Suppressor macrophage treated with lipopolysaccharide for 4 hours (primary cell): ENCODE data around the gene MARCOL.

Experiments used
- DNase-seq: peaks from one replicate; pipeline ENCODE4 v3.0.0-alpha.2; 2020

Gene MARCOL

GRCh38 chr5:148238418-148238794 is at the start of gene MARCOL:
MARCOL (plus strand) TSS chr5:148238525; CDS start chr5:148238598, 73 bp downstream.
- DNase-seq: no peak

GRCh38 chr5:148191010-148191409 is 47.3 kb upstream of the MARCOL start:
- no peak for DNase-seq

- no peak for DNase-seq
Observed at GRCh38 chr5:148193202-148193601, 45.1 kb upstream of the MARCOL start.

GRCh38 chr5:148201151-148201550 is 37.2 kb upstream of the MARCOL start:
- DNase-seq: peak; percentile 23

GRCh38 chr5:148202531-148203203 is 35.7 kb upstream of the MARCOL start, which contains the start of gene SPINK6:
SPINK6 (plus strand) TSS chr5:148203042; CDS start chr5:148203097, 55 bp downstream.
- DNase-seq: no peak

- DNase-seq: peak; percentile 73
Observed at GRCh38 chr5:148205044-148205806, 33.1 kb upstream of the MARCOL start.

- DNase-seq: no peak
Observed at GRCh38 chr5:148205865-148206264, 32.5 kb upstream of the MARCOL start.

GRCh38 chr5:148206620-148207019 is 31.7 kb upstream of the MARCOL start:
- DNase-seq: no peak

GRCh38 chr5:148208226-148208625 is 30.1 kb upstream of the MARCOL start:
- DNase-seq: no peak

- DNase-seq: peak; percentile 19
Observed at GRCh38 chr5:148209151-148209770, 29.1 kb upstream of the MARCOL start.

GRCh38 chr5:148214665-148215185 is 23.6 kb upstream of the MARCOL start:
- DNase-seq: peak; percentile 44

GRCh38 chr5:148221508-148221907 is 16.8 kb upstream of the MARCOL start:
- DNase-seq: no peak

GRCh38 chr5:148224117-148224742 is 14.1 kb upstream of the MARCOL start:
- no peak for DNase-seq

GRCh38 chr5:148228392-148228984 is 9.8 kb upstream of the MARCOL start:
- no peak for DNase-seq

GRCh38 chr5:148229840-148230239 is 8.5 kb upstream of the MARCOL start:
- no peak for DNase-seq

GRCh38 chr5:148230240-148230639 is 8.1 kb upstream of the MARCOL start:
- no peak for DNase-seq

- DNase-seq: peak; percentile 19
Observed at GRCh38 chr5:148237785-148238417, 424 bp upstream of the MARCOL start.

- DNase-seq: no peak
Observed at GRCh38 chr5:148248894-148249293, 10.6 kb downstream of the MARCOL start.

GRCh38 chr5:148255456-148255855 is 17.1 kb downstream of the MARCOL start:
- DNase-seq: no peak

- DNase-seq: no peak
Observed at GRCh38 chr5:148259288-148259687, 21.0 kb downstream of the MARCOL start.

GRCh38 chr5:148261221-148261620 is 22.9 kb downstream of the MARCOL start:
- DNase-seq: no peak

GRCh38 chr5:148267962-148268361 is 29.6 kb downstream of the MARCOL start:
- DNase-seq: no peak
